ENCODE results near the gene MTCH2. TPM values are rescaled to one million over a fixed set of nuclear protein-coding genes. Genes with fewer than 3 reads are reported as not detected.

The MTCH2 gene
- total RNA-seq, 1 experiment from 2014 or later = 138 TPM

DNA sequence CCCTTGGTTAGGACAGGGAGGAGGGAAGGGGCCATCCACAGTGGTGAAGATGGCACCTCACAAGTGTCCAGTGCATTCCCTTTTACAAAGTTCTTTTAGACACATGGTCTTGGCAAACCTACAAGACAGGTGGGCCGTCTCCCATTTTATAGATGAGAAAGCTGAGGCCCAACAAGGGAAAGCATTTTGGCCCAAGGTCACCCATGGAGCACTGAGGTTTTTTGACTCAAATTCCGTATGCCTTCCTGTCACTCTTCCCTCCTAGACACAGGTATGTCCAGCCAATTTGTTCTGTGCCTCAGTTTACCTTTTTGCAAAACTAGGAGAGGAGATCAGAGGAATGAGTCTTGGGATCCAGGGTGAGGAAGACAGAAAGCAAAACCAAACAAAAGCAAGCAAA, 49.4 kb downstream of the MTCH2 start:
- no peaks in the 10 kb centered on the region for H3K4me1 ChIP-seq (ENCODE audit: control insufficient read depth in 1 of 2, insufficient read depth in 2 of 2, low read length in 2 of 2)
- no peaks in the 10 kb centered on the region for H3K36me3 ChIP-seq (ENCODE audit: control insufficient read depth in 1 of 2, insufficient read depth in 2 of 2, low read length in 2 of 2)
- TF ChIP-seq, protein P1, sequence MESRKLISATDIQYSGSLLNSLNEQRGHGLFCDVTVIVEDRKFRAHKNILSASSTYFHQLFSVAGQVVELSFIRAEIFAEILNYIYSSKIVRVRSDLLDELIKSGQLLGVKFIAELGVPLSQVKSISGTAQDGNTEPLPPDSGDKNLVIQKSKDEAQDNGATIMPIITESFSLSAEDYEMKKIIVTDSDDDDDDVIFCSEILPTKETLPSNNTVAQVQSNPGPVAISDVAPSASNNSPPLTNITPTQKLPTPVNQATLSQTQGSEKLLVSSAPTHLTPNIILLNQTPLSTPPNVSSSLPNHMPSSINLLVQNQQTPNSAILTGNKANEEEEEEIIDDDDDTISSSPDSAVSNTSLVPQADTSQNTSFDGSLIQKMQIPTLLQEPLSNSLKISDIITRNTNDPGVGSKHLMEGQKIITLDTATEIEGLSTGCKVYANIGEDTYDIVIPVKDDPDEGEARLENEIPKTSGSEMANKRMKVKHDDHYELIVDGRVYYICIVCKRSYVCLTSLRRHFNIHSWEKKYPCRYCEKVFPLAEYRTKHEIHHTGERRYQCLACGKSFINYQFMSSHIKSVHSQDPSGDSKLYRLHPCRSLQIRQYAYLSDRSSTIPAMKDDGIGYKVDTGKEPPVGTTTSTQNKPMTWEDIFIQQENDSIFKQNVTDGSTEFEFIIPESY (IDR thresholded peaks at IDR 0.05; ENCODE audit: extremely low read depth, insufficient replicate concordance, low read length) = no peak
- no peak for TF ChIP-seq EZH2phosphoT487 (IDR thresholded peaks at IDR 0.05; ENCODE audit: borderline replicate concordance)
- TF ChIP-seq SIN3A (IDR thresholded peaks at IDR 0.05; ENCODE audit: low read depth) = no peak
- no peak for TF ChIP-seq CEBPB (IDR thresholded peaks at IDR 0.05; ENCODE audit: low read depth)
- TF ChIP-seq POLR2A (IDR thresholded peaks at IDR 0.05; ENCODE audit: borderline replicate concordance, extremely low read depth, insufficient read depth, insufficient read length) = no peak
- TF ChIP-seq EZH2 (IDR thresholded peaks at IDR 0.05) = no peak
- no peak for TF ChIP-seq JUND (IDR thresholded peaks at IDR 0.05)
- TF ChIP-seq, protein P2, sequence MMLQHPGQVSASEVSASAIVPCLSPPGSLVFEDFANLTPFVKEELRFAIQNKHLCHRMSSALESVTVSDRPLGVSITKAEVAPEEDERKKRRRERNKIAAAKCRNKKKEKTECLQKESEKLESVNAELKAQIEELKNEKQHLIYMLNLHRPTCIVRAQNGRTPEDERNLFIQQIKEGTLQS (IDR thresholded peaks at IDR 0.05) = no peak
- TF ChIP-seq FOSL1 (IDR thresholded peaks at IDR 0.05; ENCODE audit: low read depth) = no peak
- TF ChIP-seq RAD21 (IDR thresholded peaks at IDR 0.05; ENCODE audit: low read depth) = no peak
- no peak for TF ChIP-seq ZFX (IDR thresholded peaks at IDR 0.05)
- H3K79me2 ChIP-seq (ENCODE audit: insufficient read depth, low read length) = no peaks in the 10 kb centered on the region
- no peak overlapping the region for H3K9ac ChIP-seq (ENCODE audit: low read length)
- no peaks in the 10 kb centered on the region for H3K9me3 ChIP-seq (ENCODE audit: control insufficient read depth in 1 of 2, insufficient read depth in 1 of 2, low read depth in 1 of 2, low read length in 2 of 2)
- no peak overlapping the region for H3K27ac ChIP-seq (ENCODE audit: low read depth, low read length)
- intact Hi-C loops (cut with micrococcal nuclease) = no loop called here
- no peaks in the 10 kb centered on the region for H4K20me1 ChIP-seq (ENCODE audit: insufficient read depth)
- no TSS peak for BruUV-seq (replicated peaks)
- no peaks in the 10 kb centered on the region for H3K9me2 ChIP-seq (ENCODE audit: insufficient read depth)
- ChIA-PET POLR2A (no interaction called here), RAD21 (ENCODE audit: low non-redundant PET in 1 of 2, low total read pairs in 2 of 2, uncharacterized antibody in 2 of 2, unreplicated experiment in 2 of 2) (no interaction called here), CTCF (no interaction called here)
- peaks cover 6% of the 10 kb centered on the region; the same call in 1 of the 2 replicates for H3K27me3 ChIP-seq (ENCODE audit: insufficient read depth, low read length)
- H3K4me2 ChIP-seq (ENCODE audit: low read length) = no peak overlapping the region
- no peak overlapping the region for H3K4me3 ChIP-seq (replicated peaks in 1 of 2; ENCODE audit: low read depth in 1 of 2, low read length in 2 of 2)
- no peak for DNase-seq (ENCODE audit: low read depth, low spot score)
- no peak overlapping the region for H2AFZ ChIP-seq (ENCODE audit: low read depth, low read length, poor library complexity, severe bottlenecking)
- no peak for ATAC-seq

Measured in HCT116 (cell line).